Mucosa of stomach (tissue), 1 donor: Measurements from ENCODE around the gene NRL.

ENCODE experiments used
- H3K27me3 ChIP-seq: one replicate; pipeline ENCODE4 v1.7.0; 2013; ENCODE audit warnings: mild to moderate bottlenecking, low read length; ENCODE audit not compliant: control insufficient read depth, insufficient read depth
- H3K36me3 ChIP-seq: one replicate; pipeline ENCODE4 v1.7.0; 2013; ENCODE audit warnings: low read length; ENCODE audit not compliant: control insufficient read depth, insufficient read depth
- H3K4me1 ChIP-seq: one replicate; pipeline ENCODE4 v1.7.0; 2013; ENCODE audit warnings: mild to moderate bottlenecking, low read length; ENCODE audit not compliant: control insufficient read depth, insufficient read depth
- H3K4me3 ChIP-seq: one replicate; pipeline ENCODE4 v1.7.0; 2013; ENCODE audit warnings: low read length
- H3K9ac ChIP-seq: one replicate; pipeline ENCODE4 v1.7.0; 2013; ENCODE audit warnings: mild to moderate bottlenecking, low read length, moderate library complexity
- H3K9me3 ChIP-seq: one replicate; pipeline ENCODE4 v1.7.0; 2013; ENCODE audit warnings: mild to moderate bottlenecking, low read length, moderate library complexity; ENCODE audit not compliant: control insufficient read depth
- donor health status: Pancreatic carcinoma.

The NRL gene

GRCh38 chr14:24063263-24063836 is 51.4 kb downstream of the NRL start:
- Histone ChIP-seq H3K4me3 (no peak overlapping the region), H3K27me3 (no peaks in the 10 kb centered on the region), H3K4me1 (no peaks in the 10 kb centered on the region), H3K9me3 (no peaks in the 10 kb centered on the region), H3K36me3 (no peaks in the 10 kb centered on the region), H3K9ac (no peak overlapping the region)

- Histone ChIP-seq H3K4me1 (no peaks in the 10 kb centered on the region), H3K4me3 (no peak overlapping the region), H3K36me3 (no peaks in the 10 kb centered on the region), H3K9ac (no peak overlapping the region), H3K9me3 (no peaks in the 10 kb centered on the region), H3K27me3 (no peaks in the 10 kb centered on the region)
Measured at GRCh38 chr14:24062216-24062980, 52.4 kb downstream of the NRL start.

GRCh38 chr14:24060984-24061913 is 53.5 kb downstream of the NRL start:
- no peaks in the 10 kb centered on the region for H3K36me3 ChIP-seq
- no peaks in the 10 kb centered on the region for H3K27me3 ChIP-seq
- no peak overlapping the region for H3K9ac ChIP-seq
- no peaks in the 10 kb centered on the region for H3K4me1 ChIP-seq
- H3K9me3 ChIP-seq: no peaks in the 10 kb centered on the region
- no peak overlapping the region for H3K4me3 ChIP-seq

- no peak overlapping the region for H3K9ac ChIP-seq
- no peaks in the 10 kb centered on the region for H3K4me1 ChIP-seq
- no peaks in the 10 kb centered on the region for H3K27me3 ChIP-seq
- H3K9me3 ChIP-seq: no peaks in the 10 kb centered on the region
- no peaks in the 10 kb centered on the region for H3K36me3 ChIP-seq
- no peak overlapping the region for H3K4me3 ChIP-seq
Measured at GRCh38 chr14:24060443-24060842, 54.3 kb downstream of the NRL start.

GRCh38 chr14:24059841-24060388 is 54.8 kb downstream of the NRL start:
- Histone ChIP-seq H3K9me3 (no peaks in the 10 kb centered on the region), H3K36me3 (no peaks in the 10 kb centered on the region), H3K4me3 (no peak overlapping the region), H3K9ac (no peak overlapping the region), H3K4me1 (no peaks in the 10 kb centered on the region), H3K27me3 (no peaks in the 10 kb centered on the region)

GRCh38 chr14:24058951-24059475 is 55.7 kb downstream of the NRL start:
- no peaks in the 10 kb centered on the region for H3K4me1 ChIP-seq
- peaks cover 3% of the 10 kb centered on the region for H3K27me3 ChIP-seq
- H3K36me3 ChIP-seq: no peaks in the 10 kb centered on the region
- H3K9ac ChIP-seq: no peak overlapping the region
- H3K9me3 ChIP-seq: no peaks in the 10 kb centered on the region
- H3K4me3 ChIP-seq: no peak overlapping the region

- Histone ChIP-seq H3K4me1 (no peaks in the 10 kb centered on the region), H3K9me3 (no peaks in the 10 kb centered on the region), H3K27me3 (peaks cover 8% of the 10 kb centered on the region), H3K9ac (no peak overlapping the region), H3K36me3 (no peaks in the 10 kb centered on the region), H3K4me3 (no peak overlapping the region)
Measured at GRCh38 chr14:24058260-24058950, 56.3 kb downstream of the NRL start.

- Histone ChIP-seq H3K36me3 (no peaks in the 10 kb centered on the region), H3K4me3 (no peak overlapping the region), H3K27me3 (peaks cover 13% of the 10 kb centered on the region), H3K9ac (no peak overlapping the region), H3K4me1 (peaks cover 1% of the 10 kb centered on the region), H3K9me3 (no peaks in the 10 kb centered on the region)
Measured at GRCh38 chr14:24057867-24058259, 56.9 kb downstream of the NRL start.

GRCh38 chr14:24057271-24057670 is 57.5 kb downstream of the NRL start:
- H3K4me1 ChIP-seq: peaks cover 7% of the 10 kb centered on the region
- no peaks in the 10 kb centered on the region for H3K9me3 ChIP-seq
- H3K4me3 ChIP-seq: no peak overlapping the region
- H3K36me3 ChIP-seq: no peaks in the 10 kb centered on the region
- no peak overlapping the region for H3K9ac ChIP-seq
- peaks cover 13% of the 10 kb centered on the region for H3K27me3 ChIP-seq

GRCh38 chr14:24056800-24057184 is 58.0 kb downstream of the NRL start:
- Histone ChIP-seq H3K27me3 (peaks cover 13% of the 10 kb centered on the region), H3K9me3 (no peaks in the 10 kb centered on the region), H3K4me3 (no peak overlapping the region), H3K36me3 (no peaks in the 10 kb centered on the region), H3K4me1 (peaks cover 11% of the 10 kb centered on the region), H3K9ac (no peak overlapping the region)

- Histone ChIP-seq H3K9me3 (no peaks in the 10 kb centered on the region), H3K36me3 (no peaks in the 10 kb centered on the region), H3K4me3 (no peak overlapping the region)
Measured at GRCh38 chr14:24055971-24056799, 58.6 kb downstream of the NRL start.

More at GRCh38 chr14:24055971-24056799, 58.6 kb downstream of the NRL start:
- H3K9ac ChIP-seq: no peak overlapping the region
- peaks cover 13% of the 10 kb centered on the region for H3K27me3 ChIP-seq
- H3K4me1 ChIP-seq: peaks cover 16% of the 10 kb centered on the region
